ENCODE results near the gene DNAAF5. TPM values are rescaled to one million over a fixed set of nuclear protein-coding genes. Genes with fewer than 3 reads are reported as not detected.

Gene DNAAF5
- total and polyA plus RNA-seq, 2 of the 13 experiments (the other 11 are each of a cell fraction or from before 2014, with no cell fraction given), result 11.9 to 21.5 TPM

- TF ChIP-seq ZNF543 (CRISPR knock-in tag; IDR thresholded peaks at IDR 0.05) (no peak), ZHX2 (IDR thresholded peaks at IDR 0.05; ENCODE audit: low read depth) (no peak), ZHX2 (CRISPR knock-in tag; IDR thresholded peaks at IDR 0.05; ENCODE audit: borderline replicate concordance) (no peak)
Observed at GRCh38 chr7:728602-729001, 2.1 kb downstream of the DNAAF5 start (continued).

GRCh38 chr7:729140-730000 lies 2.9 kb downstream of the DNAAF5 start:
- H3K4me2 ChIP-seq (ENCODE audit: low read depth, low read length), result no peak overlapping the region
- peaks cover 41% of the 10 kb centered on the region for H3K79me2 ChIP-seq (ENCODE audit: insufficient read depth, low read length)
- H2AFZ ChIP-seq (ENCODE audit: low read length), result no peak overlapping the region
- H3K4me1 ChIP-seq (ENCODE audit: insufficient read depth, low read length), result peaks cover 76% of the 10 kb centered on the region
- DNase-seq (ENCODE audit: low spot score) (no peak), ATAC-seq (no peak), FAIRE-seq (no peak)
- peaks cover 4 to 26% of the 10 kb centered on the region in 2 experiments for H3K36me3 ChIP-seq (replicated peaks in 1 of 2; ENCODE audit: control insufficient read depth in 1 of 2, insufficient read depth in 2 of 2, low read length in 2 of 2)
- ChIA-PET CTCF (ENCODE audit: low intra/inter-chr PET ratio, low total read pairs) (no interaction called here), POLR2A (no interaction called here)
- H3K27ac ChIP-seq (ENCODE audit: extremely low read length, insufficient read depth, low read length), result no peak overlapping the region
- intact Hi-C loops (cut with micrococcal nuclease; ENCODE audit: unreplicated experiment) (no loop called here), in situ Hi-C loops (cut with HindIII; ENCODE audit: extremely low pct_ligation_motif_present, low pct_unique_long_range_greater_than_20kb) (no loop called here)
- 98% methylated on average over 22 of the region's 29 CpGs for WGBS (ENCODE audit: low lambda C conversion rate)
- no peak overlapping the region for H3K9ac ChIP-seq (ENCODE audit: insufficient read depth, low read depth, low read length)
- no peaks in the 10 kb centered on the region for H4K20me1 ChIP-seq (ENCODE audit: insufficient read depth, low read length)
- no peak overlapping the region for H3K4me3 ChIP-seq (replicated peaks in 1 of 3; ENCODE audit: insufficient read depth in 1 of 3, low read depth in 2 of 3, low read length in 3 of 3)
- H3K9me3 ChIP-seq (ENCODE audit: low read length), result peaks cover 6% of the 10 kb centered on the region
- no peaks in the 10 kb centered on the region; a peak in 1 of 5 replicates for H3K27me3 ChIP-seq (ENCODE audit: control insufficient read depth in 1 of 2, insufficient read depth in 2 of 2, low read length in 2 of 2)
- BruUV-seq (replicated peaks), result no TSS peak
- TF ChIP-seq SSRP1 (CRISPR knock-in tag; IDR thresholded peaks at IDR 0.05) (no peak), THAP8 (CRISPR knock-in tag; IDR thresholded peaks at IDR 0.05; ENCODE audit: borderline replicate concordance) (no peak), ZNF646 (CRISPR knock-in tag; IDR thresholded peaks at IDR 0.05) (no peak)

All from HepG2 (cell line).